Skeletal muscle satellite cell (primary cell): ENCODE results near the gene SLC7A14.

Experiments used
- H3K27me3 ChIP-seq: 2 replicates; pipeline ENCODE4 v1.7.0; 2013; ENCODE audit warnings: low read length; ENCODE audit not compliant: control insufficient read depth, insufficient read depth
- H3K36me3 ChIP-seq: 2 replicates; pipeline ENCODE4 v1.7.0; 2013; ENCODE audit warnings: mild to moderate bottlenecking, control low read depth, low read length; ENCODE audit not compliant: insufficient read depth
- H3K4me1 ChIP-seq: 2 replicates; pipeline ENCODE4 v1.7.0; 2013; ENCODE audit warnings: low read length; ENCODE audit not compliant: control insufficient read depth, insufficient read depth
- H3K4me2 ChIP-seq: 2 replicates; pipeline ENCODE4 v1.7.0; 2013; ENCODE audit warnings: mild to moderate bottlenecking, low read length
- H3K4me3 ChIP-seq: 2 replicates; pipeline ENCODE4 v1.7.0; 2013; ENCODE audit warnings: low read length
- H3K9ac ChIP-seq: 2 replicates; pipeline ENCODE4 v1.7.0; 2013; ENCODE audit warnings: mild to moderate bottlenecking, low read depth, low read length, moderate library complexity
- H3K9me3 ChIP-seq: replicated peaks from 2 replicates; pipeline ENCODE4 v1.7.0; 2013; ENCODE audit warnings: mild to moderate bottlenecking, control low read depth, low read length

Gene SLC7A14

DNA sequence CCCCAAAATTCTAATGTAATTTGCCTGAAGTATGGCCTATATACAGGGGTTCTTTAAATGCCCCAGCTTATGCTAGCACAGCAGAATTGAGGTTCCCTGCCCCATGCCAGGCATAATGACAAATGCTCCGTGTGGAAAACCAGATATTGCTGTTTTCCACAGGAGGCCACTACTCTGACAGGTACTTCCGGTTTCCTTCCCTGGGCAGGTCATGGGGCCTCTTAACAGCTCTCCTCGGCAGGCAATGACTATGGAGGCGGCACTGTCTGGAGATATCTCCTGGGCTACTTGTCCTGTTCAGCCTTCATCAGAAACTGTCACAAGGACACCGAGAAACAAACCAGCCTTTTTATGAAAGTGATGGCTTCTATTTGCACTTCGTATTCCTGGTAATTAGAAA lies 54.8 kb downstream of the SLC7A14 start:
- Histone ChIP-seq H3K4me1 (no peaks in the 10 kb centered on the region), H3K36me3 (no peaks in the 10 kb centered on the region), H3K4me2 (no peak overlapping the region), H3K9me3 (no peaks in the 10 kb centered on the region), H3K4me3 (no peak overlapping the region), H3K27me3 (no peaks in the 10 kb centered on the region), H3K9ac (no peak overlapping the region)

DNA sequence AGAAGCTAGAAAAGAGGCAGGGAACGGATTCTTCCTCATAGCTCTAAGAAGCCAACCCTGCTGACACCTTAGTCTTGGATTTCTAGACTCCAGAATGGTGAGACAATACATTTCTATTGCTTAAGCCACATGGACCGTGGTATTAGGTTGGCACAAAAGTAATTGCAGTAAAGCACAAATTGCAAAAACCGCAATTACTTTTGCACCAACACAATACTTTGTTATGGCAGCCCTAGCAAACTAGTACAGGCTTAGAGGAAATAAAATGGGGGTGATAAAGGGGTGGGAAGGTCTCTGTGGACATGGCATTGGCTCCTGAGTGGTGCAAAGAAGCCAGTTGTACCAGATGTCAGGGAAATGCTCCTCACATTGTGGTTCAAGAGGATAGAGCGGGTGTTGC lies 56.0 kb downstream of the SLC7A14 start:
- H3K4me2 ChIP-seq = no peak overlapping the region
- H3K9ac ChIP-seq = no peak overlapping the region
- H3K36me3 ChIP-seq = no peaks in the 10 kb centered on the region
- H3K4me1 ChIP-seq = no peaks in the 10 kb centered on the region
- H3K4me3 ChIP-seq = no peak overlapping the region
- H3K9me3 ChIP-seq = no peaks in the 10 kb centered on the region
- no peaks in the 10 kb centered on the region for H3K27me3 ChIP-seq

GRCh38 chr3:170529346-170529745 lies 56.5 kb downstream of the SLC7A14 start:
- no peaks in the 10 kb centered on the region for H3K9me3 ChIP-seq
- H3K4me3 ChIP-seq = no peak overlapping the region
- no peak overlapping the region for H3K9ac ChIP-seq
- no peak overlapping the region for H3K4me2 ChIP-seq
- H3K36me3 ChIP-seq = no peaks in the 10 kb centered on the region
- H3K27me3 ChIP-seq = no peaks in the 10 kb centered on the region
- no peaks in the 10 kb centered on the region for H3K4me1 ChIP-seq

DNA sequence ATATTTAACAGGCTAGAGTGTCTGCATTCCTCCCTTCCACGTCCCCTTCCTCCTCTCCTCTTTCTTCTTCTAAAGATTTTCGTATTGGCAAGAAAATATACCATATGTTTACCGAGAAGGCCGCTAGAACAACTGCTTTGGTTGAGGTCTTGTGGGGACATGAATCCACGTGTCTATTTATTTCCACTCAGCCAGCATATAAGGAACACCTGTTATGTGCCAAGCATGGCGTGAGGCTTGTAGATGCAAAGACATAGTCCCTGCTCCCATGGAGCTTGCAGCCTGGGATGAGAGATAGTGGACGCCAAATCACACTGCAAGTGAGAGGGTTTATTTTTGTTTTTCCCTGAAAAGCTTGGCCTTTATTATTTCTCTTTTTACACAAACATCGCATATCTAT lies 57.1 kb downstream of the SLC7A14 start:
- Histone ChIP-seq H3K4me2 (no peak overlapping the region), H3K9me3 (no peaks in the 10 kb centered on the region), H3K9ac (no peak overlapping the region), H3K36me3 (no peaks in the 10 kb centered on the region), H3K4me1 (peaks cover 4% of the 10 kb centered on the region), H3K27me3 (no peaks in the 10 kb centered on the region), H3K4me3 (no peak overlapping the region)

- no peak overlapping the region for H3K4me2 ChIP-seq
- H3K9me3 ChIP-seq = no peaks in the 10 kb centered on the region
- H3K27me3 ChIP-seq = no peaks in the 10 kb centered on the region
- H3K9ac ChIP-seq = no peak overlapping the region
- no peak overlapping the region for H3K4me3 ChIP-seq
- no peaks in the 10 kb centered on the region for H3K36me3 ChIP-seq
- peaks cover 14% of the 10 kb centered on the region for H3K4me1 ChIP-seq
Measured at GRCh38 chr3:170524073-170524472, 61.8 kb downstream of the SLC7A14 start.

- Histone ChIP-seq H3K27me3 (no peaks in the 10 kb centered on the region), H3K9me3 (no peaks in the 10 kb centered on the region), H3K4me2 (no peak overlapping the region), H3K4me3 (no peak overlapping the region), H3K36me3 (no peaks in the 10 kb centered on the region), H3K9ac (no peak overlapping the region), H3K4me1 (peaks cover 14% of the 10 kb centered on the region)
Measured at GRCh38 chr3:170523248-170523647, 62.6 kb downstream of the SLC7A14 start.

- Histone ChIP-seq H3K36me3 (no peaks in the 10 kb centered on the region), H3K4me3 (no peak overlapping the region), H3K4me1 (peaks cover 14% of the 10 kb centered on the region), H3K9ac (no peak overlapping the region), H3K4me2 (no peak overlapping the region), H3K9me3 (no peaks in the 10 kb centered on the region), H3K27me3 (no peaks in the 10 kb centered on the region)
Measured at GRCh38 chr3:170522201-170522600, 63.7 kb downstream of the SLC7A14 start.

DNA sequence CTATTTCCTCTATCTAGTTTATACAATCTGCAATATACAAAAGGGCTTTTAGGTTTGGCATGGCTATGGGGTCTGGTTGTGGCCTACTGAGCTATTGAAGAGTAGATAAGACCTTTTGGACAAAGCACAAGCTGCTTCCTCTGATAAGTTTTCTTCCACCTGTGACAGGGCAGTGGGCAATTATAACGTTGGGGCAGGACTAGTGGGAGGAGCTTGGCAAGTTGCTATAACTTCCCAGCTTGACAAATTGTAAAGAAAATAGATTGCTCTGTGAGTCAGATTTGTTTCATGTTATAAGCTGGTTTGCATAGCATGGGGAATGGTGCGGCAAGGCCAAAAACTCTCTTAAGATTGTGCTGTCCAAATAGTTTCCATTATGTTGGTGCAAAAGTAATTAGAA lies 64.9 kb downstream of the SLC7A14 start:
- Histone ChIP-seq H3K9me3 (no peaks in the 10 kb centered on the region), H3K36me3 (no peaks in the 10 kb centered on the region), H3K27me3 (no peaks in the 10 kb centered on the region), H3K4me1 (peaks cover 14% of the 10 kb centered on the region), H3K4me3 (no peak overlapping the region), H3K9ac (no peak overlapping the region), H3K4me2 (no peak overlapping the region)

DNA sequence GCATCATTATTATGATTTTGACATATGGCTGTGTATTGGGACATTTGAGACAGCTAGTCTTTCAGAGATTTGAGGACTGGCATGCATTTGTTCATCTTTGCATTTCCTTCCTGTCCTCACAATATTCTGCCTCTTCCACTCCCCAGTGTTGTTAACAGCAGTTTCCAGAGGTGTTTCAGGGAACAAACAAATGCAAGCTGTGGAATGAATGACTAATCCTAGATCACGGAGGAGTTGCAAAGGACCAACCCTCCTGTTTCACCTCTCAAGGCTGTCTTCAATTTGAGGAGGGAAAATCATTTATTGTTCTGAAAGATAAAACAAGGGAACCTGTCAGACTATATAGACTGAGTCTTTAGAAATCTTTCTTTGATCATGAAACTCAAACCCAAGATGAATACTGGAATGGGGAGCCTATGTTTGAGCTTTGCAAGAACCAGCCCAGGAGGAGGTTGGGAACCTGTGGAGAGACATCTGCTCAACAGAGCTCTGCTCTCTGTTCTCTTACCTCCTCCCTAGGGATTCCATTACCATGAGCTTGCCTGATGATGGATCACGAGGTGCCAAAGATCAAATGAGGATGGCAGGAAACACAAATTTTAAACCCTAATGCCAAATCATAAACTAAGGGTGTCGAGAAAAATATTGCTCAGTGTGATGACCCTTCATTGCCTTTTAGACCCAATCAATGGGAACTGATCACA lies 68.5 kb downstream of the SLC7A14 start:
- H3K4me1 ChIP-seq = peaks cover 2% of the 10 kb centered on the region
- H3K4me2 ChIP-seq = no peak overlapping the region
- H3K4me3 ChIP-seq = no peak overlapping the region
- peaks cover 3% of the 10 kb centered on the region for H3K27me3 ChIP-seq
- H3K9ac ChIP-seq = no peak overlapping the region
- H3K9me3 ChIP-seq = no peaks in the 10 kb centered on the region
- H3K36me3 ChIP-seq = no peaks in the 10 kb centered on the region

DNA sequence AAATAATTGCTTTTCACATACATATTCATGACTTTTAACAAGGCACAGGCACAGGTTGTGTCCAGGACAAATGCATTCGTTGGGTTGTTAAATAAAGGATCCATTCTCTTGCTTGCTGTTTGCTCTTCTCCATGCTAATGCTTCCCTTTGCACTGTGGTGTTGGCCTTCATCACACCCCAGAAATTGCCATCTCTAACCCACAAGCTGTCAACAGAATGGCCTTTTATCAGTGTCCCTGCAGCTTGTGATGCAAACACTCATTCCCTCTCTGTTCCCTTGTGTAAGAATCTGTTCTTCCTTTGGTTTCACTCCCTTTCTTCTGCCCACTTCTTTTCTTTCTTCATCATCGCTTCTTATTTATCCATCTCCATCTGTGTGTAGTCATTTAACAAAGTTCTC lies 72.2 kb downstream of the SLC7A14 start:
- Histone ChIP-seq H3K27me3 (peaks cover 3% of the 10 kb centered on the region), H3K4me3 (no peak overlapping the region), H3K4me1 (no peaks in the 10 kb centered on the region), H3K4me2 (no peak overlapping the region), H3K9me3 (no peaks in the 10 kb centered on the region), H3K36me3 (no peaks in the 10 kb centered on the region), H3K9ac (no peak overlapping the region)

- Histone ChIP-seq H3K9ac (no peak overlapping the region), H3K27me3 (peaks cover 3% of the 10 kb centered on the region), H3K4me2 (no peak overlapping the region), H3K9me3 (no peaks in the 10 kb centered on the region), H3K4me3 (no peak overlapping the region), H3K4me1 (peaks cover 11% of the 10 kb centered on the region), H3K36me3 (no peaks in the 10 kb centered on the region)
Measured at GRCh38 chr3:170511371-170511770, 74.5 kb downstream of the SLC7A14 start.

DNA sequence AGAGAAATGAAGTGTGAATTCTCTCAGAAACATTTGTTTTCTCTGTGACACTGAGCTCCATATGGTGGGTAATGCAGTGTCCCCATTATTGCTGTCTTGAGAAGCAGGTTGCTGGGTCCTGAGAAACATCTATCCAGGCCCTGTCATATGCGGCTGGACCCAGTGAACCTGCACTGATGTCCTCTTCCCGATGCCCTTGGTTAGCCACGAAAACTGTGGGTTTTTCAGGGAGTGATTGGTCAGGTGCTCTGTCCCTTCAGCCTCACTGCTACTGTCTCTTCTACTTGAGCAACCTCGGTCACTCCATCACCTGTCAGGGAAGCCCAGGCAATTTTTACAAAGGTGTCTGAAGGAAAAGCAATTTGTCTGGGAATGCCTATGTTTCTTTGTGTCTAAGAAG lies 77.0 kb downstream of the SLC7A14 start:
- H3K27me3 ChIP-seq = peaks cover 3% of the 10 kb centered on the region
- H3K9me3 ChIP-seq = no peaks in the 10 kb centered on the region
- peaks cover 13% of the 10 kb centered on the region for H3K4me1 ChIP-seq
- H3K9ac ChIP-seq = no peak overlapping the region
- no peak overlapping the region for H3K4me3 ChIP-seq
- H3K36me3 ChIP-seq = no peaks in the 10 kb centered on the region
- H3K4me2 ChIP-seq = no peak overlapping the region
